Suprapubic skin (tissue), 4 donors: Measurements from ENCODE around the gene DNAH9. TPM values are rescaled to one million over a fixed set of nuclear protein-coding genes. Genes with fewer than 3 reads are reported as not detected.

Experiments used
- DNase-seq, 2 donors: peaks; one replicate each; pipeline ENCODE4 v3.0.0-alpha.2; 2019; ENCODE audit warnings: low spot score in 2 of 2
- H3K27ac ChIP-seq: fragments of 200-600 bp; sonication (generic); one replicate; pipeline ENCODE4 v1.5.1; 2019
- H3K27me3 ChIP-seq: fragments of 200-600 bp; sonication (generic); one replicate; pipeline ENCODE4 v1.5.1; 2019
- H3K36me3 ChIP-seq: fragments of 200-600 bp; sonication (generic); one replicate; pipeline ENCODE4 v1.5.1; 2019
- H3K4me1 ChIP-seq: fragments of 200-600 bp; sonication (generic); one replicate; pipeline ENCODE4 v1.5.1; 2019
- H3K4me3 ChIP-seq: fragments of 200-600 bp; sonication (generic); one replicate; pipeline ENCODE4 v1.5.1; 2019; ENCODE audit warnings: mild to moderate bottlenecking
- H3K9me3 ChIP-seq: fragments of 200-600 bp; sonication (generic); one replicate; pipeline ENCODE4 v1.5.1; 2019
- CTCF ChIP-seq, 2 donors: fragments of 200-600 bp in 1 of 2; fragments of 450-650 bp in 1 of 2; sonication (generic) in 1 of 2; IDR thresholded peaks; one replicate each; pipeline ENCODE4 v1.5.1; 2016 to 2019; ENCODE audit warnings: antibody characterized with exemption in 2 of 2, mild to moderate bottlenecking in 1 of 2, moderate library complexity in 1 of 2
- EP300 ChIP-seq: sonication (generic); formaldehyde crosslinking; IDR thresholded peaks from one replicate; pipeline ENCODE4 v1.6.1; 2017; ENCODE audit warnings: antibody characterized with exemption
- POLR2A ChIP-seq, 2 donors: fragments of 450-650 bp; IDR thresholded peaks; one replicate each; pipeline ENCODE4 v1.6.1; 2017; ENCODE audit warnings: antibody characterized with exemption in 2 of 2, mild to moderate bottlenecking in 2 of 2, moderate library complexity in 2 of 2
- POLR2AphosphoS5 ChIP-seq, 3 donors: sonication (generic); formaldehyde crosslinking; IDR thresholded peaks; one replicate each; pipeline ENCODE4 v1.6.1; 2017; ENCODE audit warnings: antibody characterized with exemption in 3 of 3
- WGBS: methylation state at CpG from one replicate; pipeline ENCODE4 v1.1.5; 2018; 5-methylcytosine and 5-hydroxymethylcytosine counted together
- total RNA-seq, 4 donors: library from RNA; depleted of rRNA; stranded (reverse); fragments of >200 nt; gene quantifications; one replicate each; pipeline ENCODE4 v1.1.0, GENCODE V29; 2016

Gene DNAH9
- total RNA-seq, 4 donors from 2014 or later: 3.0 to 14.2 (median 4.1) TPM

GRCh38 chr17:11608396-11608795 is 10.1 kb downstream of the DNAH9 start:
- Histone ChIP-seq H3K27ac (no peak overlapping the region), H3K4me1 (peaks cover 11% of the 10 kb centered on the region), H3K9me3 (no peaks in the 10 kb centered on the region), H3K27me3 (no peaks in the 10 kb centered on the region), H3K36me3 (no peaks in the 10 kb centered on the region), H3K4me3 (no peak overlapping the region)
- 23% methylated on average over 6 of the region's 6 CpGs for WGBS
- TF ChIP-seq POLR2AphosphoS5 (IDR thresholded peaks at IDR 0.05) (peak in 1 of 3 donors; percentile 10), POLR2A (IDR thresholded peaks at IDR 0.05) (no peak)
- DNase-seq: peak; percentile 72 to 78

- no peak overlapping the region for H3K4me3 ChIP-seq
- H3K4me1 ChIP-seq: peaks cover 11% of the 10 kb centered on the region
- no peaks in the 10 kb centered on the region for H3K27me3 ChIP-seq
- H3K27ac ChIP-seq: no peak overlapping the region
- TF ChIP-seq POLR2AphosphoS5 (IDR thresholded peaks at IDR 0.05) (no peak), POLR2A (IDR thresholded peaks at IDR 0.05) (no peak), EP300 (no peak), CTCF (IDR thresholded peaks at IDR 0.05) (no peak)
- H3K36me3 ChIP-seq: no peaks in the 10 kb centered on the region
- no peaks in the 10 kb centered on the region for H3K9me3 ChIP-seq
- WGBS: 40% methylated on average over 6 of the region's 6 CpGs
- DNase-seq: no peak
Measured at GRCh38 chr17:11610999-11611566, 12.8 kb downstream of the DNAH9 start.

GRCh38 chr17:11612956-11613355 is 14.7 kb downstream of the DNAH9 start:
- no peak for DNase-seq
- no peak for TF ChIP-seq POLR2A (IDR thresholded peaks at IDR 0.05)
- TF ChIP-seq POLR2AphosphoS5 (IDR thresholded peaks at IDR 0.05): no peak
- no peak for TF ChIP-seq CTCF (IDR thresholded peaks at IDR 0.05)
- TF ChIP-seq EP300: no peak
- H3K4me3 ChIP-seq: no peak overlapping the region
- H3K4me1 ChIP-seq: peaks cover 9% of the 10 kb centered on the region
- H3K36me3 ChIP-seq: no peaks in the 10 kb centered on the region
- no peak overlapping the region for H3K27ac ChIP-seq
- 52% methylated on average over 2 of the region's 2 CpGs for WGBS
- H3K27me3 ChIP-seq: no peaks in the 10 kb centered on the region
- no peaks in the 10 kb centered on the region for H3K9me3 ChIP-seq

GRCh38 chr17:11618861-11619566 is 20.7 kb downstream of the DNAH9 start:
- Histone ChIP-seq H3K36me3 (no peaks in the 10 kb centered on the region), H3K4me1 (no peaks in the 10 kb centered on the region), H3K4me3 (no peak overlapping the region), H3K27me3 (no peaks in the 10 kb centered on the region), H3K9me3 (no peaks in the 10 kb centered on the region), H3K27ac (no peak overlapping the region)
- TF ChIP-seq EP300 (no peak), POLR2AphosphoS5 (IDR thresholded peaks at IDR 0.05) (no peak), CTCF (IDR thresholded peaks at IDR 0.05) (no peak), POLR2A (IDR thresholded peaks at IDR 0.05) (no peak)
- no peak for DNase-seq
- 56% methylated on average over 8 of the region's 8 CpGs for WGBS

GRCh38 chr17:11622492-11622891 is 24.2 kb downstream of the DNAH9 start:
- H3K9me3 ChIP-seq: no peaks in the 10 kb centered on the region
- H3K4me3 ChIP-seq: no peak overlapping the region
- no peak for TF ChIP-seq POLR2A (IDR thresholded peaks at IDR 0.05)
- no peak for TF ChIP-seq CTCF (IDR thresholded peaks at IDR 0.05)
- no peak for TF ChIP-seq POLR2AphosphoS5 (IDR thresholded peaks at IDR 0.05)
- no peak for TF ChIP-seq EP300
- H3K36me3 ChIP-seq: no peaks in the 10 kb centered on the region
- no peaks in the 10 kb centered on the region for H3K27me3 ChIP-seq
- no peaks in the 10 kb centered on the region for H3K4me1 ChIP-seq
- no peak for DNase-seq
- WGBS: 83% methylated on average over 5 of the region's 5 CpGs
- no peak overlapping the region for H3K27ac ChIP-seq
